ENCODE data around the gene MIGA1.

DNA sequence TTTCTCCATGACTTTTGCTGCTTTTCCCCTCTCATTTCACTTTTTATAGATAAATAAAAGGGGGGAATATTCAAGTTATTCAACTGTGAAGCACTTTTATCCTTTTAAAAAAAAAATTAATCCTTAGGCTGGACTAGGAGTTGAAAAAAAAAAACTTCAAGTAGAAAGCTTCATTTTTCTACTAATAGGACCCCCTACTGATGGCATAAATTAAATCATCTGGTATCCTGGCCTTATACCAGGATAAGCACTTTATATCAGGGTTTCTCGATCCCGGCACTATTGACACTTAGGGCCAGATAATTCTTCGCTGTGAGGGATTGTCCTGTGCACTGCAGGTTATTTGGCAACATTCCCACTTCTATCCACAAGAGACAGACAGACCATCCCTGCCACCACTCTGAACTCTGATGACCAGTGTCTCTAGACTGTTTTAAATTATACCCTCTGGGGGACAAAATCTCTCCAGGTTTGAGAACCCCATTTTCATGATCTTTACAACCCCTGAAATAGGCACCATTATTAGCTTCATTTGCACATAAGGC is 37.4 kb upstream of the MIGA1 start:
- no peak for TF ChIP-seq BRF2 (CRISPR knock-in tag; IDR thresholded peaks at IDR 0.05)
- no peak for TF ChIP-seq KDM6A (CRISPR knock-in tag; IDR thresholded peaks at IDR 0.05; ENCODE audit: low read depth)
- TF ChIP-seq USF2 (IDR thresholded peaks at IDR 0.05; ENCODE audit: low read depth, low read length) = no peak
- no peak for TF ChIP-seq USF2 (CRISPR knock-in tag; IDR thresholded peaks at IDR 0.05; ENCODE audit: borderline replicate concordance)
- no peak for TF ChIP-seq EP300 (IDR thresholded peaks at IDR 0.05; ENCODE audit: low read depth in 2 of 2, low read length in 2 of 2)
- TF ChIP-seq EP300 (CRISPR knock-in tag; IDR thresholded peaks at IDR 0.05; ENCODE audit: borderline replicate concordance) = no peak
- TF ChIP-seq JUND (CRISPR knock-in tag; IDR thresholded peaks at IDR 0.05) = no peak

Measured in HepG2 (cell line).